Upper lobe of left lung (tissue), 4 donors: ENCODE results near the gene AGAP1.

ENCODE experiments used
- POLR2A ChIP-seq, 4 donors: fragments of 450-650 bp; IDR thresholded peaks; one replicate each; pipeline ENCODE4 v1.5.1; 2016 to 2017; ENCODE audit warnings: antibody characterized with exemption in 4 of 4, mild to moderate bottlenecking in 2 of 4
- POLR2AphosphoS5 ChIP-seq, 2 donors: sonication (generic); formaldehyde crosslinking; IDR thresholded peaks; one replicate each; pipeline ENCODE4 v1.5.1; 2017; ENCODE audit warnings: antibody characterized with exemption in 2 of 2
- TF ChIP-seq, protein P1 (sequence below), 6 experiments: fragments of 450-650 bp in 4 of 6; fragments of 200-600 bp in 2 of 6; sonication (generic) in 2 of 6; IDR thresholded peaks; one replicate each; pipeline ENCODE4 v1.5.1; 2016 to 2019; ENCODE audit warnings: antibody characterized with exemption in 6 of 6

DNA sequence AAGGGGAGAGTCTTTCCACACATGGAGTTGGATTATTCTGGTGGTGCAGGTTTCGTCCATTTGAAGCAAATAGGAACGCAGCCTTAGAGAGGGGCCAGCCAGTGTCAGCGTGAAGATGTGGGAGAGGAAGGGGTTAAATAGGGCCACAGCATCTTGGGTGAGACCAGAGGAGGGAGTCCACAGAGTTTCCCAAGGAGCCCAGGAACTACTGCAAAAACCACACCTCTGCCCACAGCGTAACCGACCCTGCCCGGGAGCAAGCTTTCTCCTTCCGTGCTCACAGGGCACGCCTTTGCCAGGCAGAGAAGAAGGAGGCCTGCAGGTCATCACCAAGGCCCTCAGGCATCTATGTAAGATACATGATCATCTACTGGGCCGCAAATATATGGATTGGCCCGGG lies 314.5 kb downstream of the AGAP1 start:
- TF ChIP-seq, protein P1, sequence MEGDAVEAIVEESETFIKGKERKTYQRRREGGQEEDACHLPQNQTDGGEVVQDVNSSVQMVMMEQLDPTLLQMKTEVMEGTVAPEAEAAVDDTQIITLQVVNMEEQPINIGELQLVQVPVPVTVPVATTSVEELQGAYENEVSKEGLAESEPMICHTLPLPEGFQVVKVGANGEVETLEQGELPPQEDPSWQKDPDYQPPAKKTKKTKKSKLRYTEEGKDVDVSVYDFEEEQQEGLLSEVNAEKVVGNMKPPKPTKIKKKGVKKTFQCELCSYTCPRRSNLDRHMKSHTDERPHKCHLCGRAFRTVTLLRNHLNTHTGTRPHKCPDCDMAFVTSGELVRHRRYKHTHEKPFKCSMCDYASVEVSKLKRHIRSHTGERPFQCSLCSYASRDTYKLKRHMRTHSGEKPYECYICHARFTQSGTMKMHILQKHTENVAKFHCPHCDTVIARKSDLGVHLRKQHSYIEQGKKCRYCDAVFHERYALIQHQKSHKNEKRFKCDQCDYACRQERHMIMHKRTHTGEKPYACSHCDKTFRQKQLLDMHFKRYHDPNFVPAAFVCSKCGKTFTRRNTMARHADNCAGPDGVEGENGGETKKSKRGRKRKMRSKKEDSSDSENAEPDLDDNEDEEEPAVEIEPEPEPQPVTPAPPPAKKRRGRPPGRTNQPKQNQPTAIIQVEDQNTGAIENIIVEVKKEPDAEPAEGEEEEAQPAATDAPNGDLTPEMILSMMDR (IDR thresholded peaks at IDR 0.05) = no peak
- TF ChIP-seq POLR2A (IDR thresholded peaks at IDR 0.05) (no peak), POLR2AphosphoS5 (IDR thresholded peaks at IDR 0.05) (no peak)
